Suprapubic skin (tissue), 4 donors: ENCODE results near the gene ILRUN.

ENCODE experiments used
- CTCF ChIP-seq, 2 donors: fragments of 200-600 bp in 1 of 2; fragments of 450-650 bp in 1 of 2; sonication (generic) in 1 of 2; IDR thresholded peaks; one replicate each; pipeline ENCODE4 v1.5.1; 2016 to 2019; ENCODE audit warnings: antibody characterized with exemption in 2 of 2, mild to moderate bottlenecking in 1 of 2, moderate library complexity in 1 of 2
- EP300 ChIP-seq: sonication (generic); formaldehyde crosslinking; IDR thresholded peaks from one replicate; pipeline ENCODE4 v1.6.1; 2017; ENCODE audit warnings: antibody characterized with exemption
- POLR2AphosphoS5 ChIP-seq, 3 donors: sonication (generic); formaldehyde crosslinking; IDR thresholded peaks; one replicate each; pipeline ENCODE4 v1.6.1; 2017; ENCODE audit warnings: antibody characterized with exemption in 3 of 3

- no peak for TF ChIP-seq POLR2AphosphoS5 (IDR thresholded peaks at IDR 0.05)
- TF ChIP-seq CTCF (IDR thresholded peaks at IDR 0.05): no peak
- TF ChIP-seq EP300: no peak
Observed at GRCh38 chr6:34742094-34742493, 45.5 kb upstream of the ILRUN start.
